HepG2 (cell line): Measurements from ENCODE around the gene IGF2BP3. TPM values are rescaled to one million over a fixed set of nuclear protein-coding genes. Genes with fewer than 3 reads are reported as not detected.
A peak's percentile ranks its signal among the peaks of the same experiment; 100 is the strongest.

ENCODE experiments used
- DNMT3B ChIP-seq: conservative IDR thresholded peaks from 2 replicates; pipeline ENCODE4 v1.6.1; 2016; ENCODE audit warnings: missing biosample characterization, control low read depth
- HIVEP1 ChIP-seq: sonication (generic); formaldehyde crosslinking; IDR thresholded peaks from 2 replicates; pipeline ENCODE4 v1.4.0; 2020; ENCODE audit warnings: mild to moderate bottlenecking, missing genetic modification reagents
- MBNL3 ChIP-seq: fragments of 250-450 bp; sonication (Bioruptor Pico); conservative IDR thresholded peaks from 2 replicates; pipeline ENCODE4 v1.8.0; 2022; ENCODE audit warnings: mild to moderate bottlenecking, inconsistent platforms
- MIER3 ChIP-seq: IDR thresholded peaks from 2 replicates; pipeline ENCODE4 v1.6.1; 2016; ENCODE audit warnings: missing compliant biosample characterization, borderline replicate concordance
- NAIF1 ChIP-seq: sonication (generic); formaldehyde crosslinking; IDR thresholded peaks from 2 replicates; pipeline ENCODE4 v1.5.0; 2020; ENCODE audit warnings: mild to moderate bottlenecking, missing genetic modification reagents, borderline replicate concordance
- PCBP2 ChIP-seq: fragments of 200-400 bp; formaldehyde crosslinking; optimal IDR thresholded peaks from 2 replicates; pipeline ENCODE3; 2018; ENCODE audit warnings: low read length, low read depth; ENCODE audit not compliant: poor library complexity, severe bottlenecking
- POLR2A ChIP-seq, 2 experiments: IDR thresholded peaks; 2 replicates each; pipeline ENCODE4 v1.6.1; 2011; ENCODE audit warnings: low read depth in 2 of 2, low read length in 2 of 2, mild to moderate bottlenecking in 1 of 2, moderate library complexity in 1 of 2; ENCODE audit not compliant: insufficient read depth in 1 of 2
- RBAK ChIP-seq: sonication (generic); formaldehyde crosslinking; IDR thresholded peaks from 2 replicates; pipeline ENCODE4 v1.5.1; 2020; ENCODE audit warnings: mild to moderate bottlenecking, missing genetic modification reagents
- RFX3 ChIP-seq: IDR thresholded peaks from 2 replicates; pipeline ENCODE4 v1.6.1; 2016; ENCODE audit warnings: missing biosample characterization, missing genetic modification reagents
- RFXAP ChIP-seq: sonication (generic); formaldehyde crosslinking; IDR thresholded peaks from 2 replicates; pipeline ENCODE4 v1.4.0; 2020; ENCODE audit warnings: missing genetic modification reagents, borderline replicate concordance
- TBP ChIP-seq: sonication (generic); formaldehyde crosslinking; IDR thresholded peaks from 2 replicates; pipeline ENCODE4 v1.5.0; 2020; ENCODE audit warnings: missing genetic modification reagents
- TMF1 ChIP-seq: sonication (generic); formaldehyde crosslinking; IDR thresholded peaks from 2 replicates; pipeline ENCODE4 v1.8.1; 2022; ENCODE audit warnings: low read depth, missing genetic modification reagents
- ZBTB3 ChIP-seq: sonication (generic); formaldehyde crosslinking; IDR thresholded peaks from 2 replicates; pipeline ENCODE4 v1.4.0; 2020; ENCODE audit warnings: low read depth, mild to moderate bottlenecking, moderate library complexity, missing genetic modification reagents, borderline replicate concordance
- ZFP37 ChIP-seq: sonication (generic); formaldehyde crosslinking; IDR thresholded peaks from 2 replicates; pipeline ENCODE4 v1.4.0; 2020; ENCODE audit warnings: missing genetic modification reagents, borderline replicate concordance
- ZNF205 ChIP-seq: IDR thresholded peaks from 2 replicates; pipeline ENCODE4 v1.6.1; 2018; ENCODE audit warnings: missing biosample characterization, missing genetic modification reagents
- ZNF317 ChIP-seq: sonication (generic); formaldehyde crosslinking; IDR thresholded peaks from 2 replicates; pipeline ENCODE4 v1.5.0; 2020; ENCODE audit warnings: mild to moderate bottlenecking, missing genetic modification reagents
- ZNF607 ChIP-seq: sonication (generic); formaldehyde crosslinking; IDR thresholded peaks from 2 replicates; pipeline ENCODE4 v1.5.1; 2020; ENCODE audit warnings: missing genetic modification reagents, mild to moderate bottlenecking, borderline replicate concordance
- ZNF674 ChIP-seq: sonication (generic); formaldehyde crosslinking; IDR thresholded peaks from 2 replicates; pipeline ENCODE4 v1.5.0; 2020; ENCODE audit warnings: low read depth, mild to moderate bottlenecking, missing genetic modification reagents
- polyA plus RNA-seq, 8 experiments: library from polyadenylated mRNA; depleted of rRNA in 3 of 8; stranded (reverse) in 7 of 8; unstranded in 1 of 8; fragments of >200 nt; fragmentation: Illumina TruSeq in 4 of 8; extraction: Trizol in 4 of 8; gene quantifications; 2 replicates each; pipeline versions ENCODE4 v1.2.1 to v1.2.3, GENCODE V29; 2011 to 2016; ENCODE audit warnings: low read depth in 4 of 8, missing spikeins in 1 of 8, mixed read lengths in 1 of 8; ENCODE audit not compliant: insufficient read depth in 1 of 8
- total RNA-seq, 5 experiments: library from RNA; depleted of rRNA; stranded (reverse); fragments of >200 nt; fragmentation: Illumina TruSeq; extraction: Trizol; gene quantifications; 2 replicates each; pipeline ENCODE4 v1.2.3, GENCODE V29; 2016; ENCODE audit warnings: low read depth in 1 of 5
- TF ChIP-seq, protein P1 (sequence below): sonication (generic); formaldehyde crosslinking; IDR thresholded peaks from 2 replicates; pipeline ENCODE4 v1.9.0; 2021; ENCODE audit warnings: missing genetic modification reagents, borderline replicate concordance
- TF ChIP-seq, protein P2 (sequence below): sonication (generic); formaldehyde crosslinking; IDR thresholded peaks from 2 replicates; pipeline ENCODE4 v1.4.0; 2020; ENCODE audit warnings: mild to moderate bottlenecking, missing genetic modification reagents
- TF ChIP-seq, protein P3 (sequence below): sonication (generic); formaldehyde crosslinking; IDR thresholded peaks from 2 replicates; pipeline ENCODE4 v1.5.0; 2020; ENCODE audit warnings: mild to moderate bottlenecking, low read depth, missing genetic modification reagents, borderline replicate concordance
- TF ChIP-seq, protein P4 (sequence below): sonication (generic); formaldehyde crosslinking; IDR thresholded peaks from 2 replicates; pipeline ENCODE4 v1.8.0; 2022; ENCODE audit warnings: missing genetic modification reagents, mild to moderate bottlenecking, moderate library complexity, borderline replicate concordance
- TF ChIP-seq, protein P5 (sequence below): sonication (generic); formaldehyde crosslinking; IDR thresholded peaks from 2 replicates; pipeline ENCODE4 v1.5.0; 2020; ENCODE audit warnings: missing genetic modification reagents
- TF ChIP-seq, protein P6 (sequence below): sonication (generic); formaldehyde crosslinking; conservative IDR thresholded peaks from 2 replicates; pipeline ENCODE4 v1.8.1; 2023; ENCODE audit warnings: missing genetic modification reagents

The IGF2BP3 gene
- total and polyA plus RNA-seq, 2 of the 13 experiments (the other 11 are each of a cell fraction or from before 2014, with no cell fraction given) = 37.7 to 39.5 TPM

DNA sequence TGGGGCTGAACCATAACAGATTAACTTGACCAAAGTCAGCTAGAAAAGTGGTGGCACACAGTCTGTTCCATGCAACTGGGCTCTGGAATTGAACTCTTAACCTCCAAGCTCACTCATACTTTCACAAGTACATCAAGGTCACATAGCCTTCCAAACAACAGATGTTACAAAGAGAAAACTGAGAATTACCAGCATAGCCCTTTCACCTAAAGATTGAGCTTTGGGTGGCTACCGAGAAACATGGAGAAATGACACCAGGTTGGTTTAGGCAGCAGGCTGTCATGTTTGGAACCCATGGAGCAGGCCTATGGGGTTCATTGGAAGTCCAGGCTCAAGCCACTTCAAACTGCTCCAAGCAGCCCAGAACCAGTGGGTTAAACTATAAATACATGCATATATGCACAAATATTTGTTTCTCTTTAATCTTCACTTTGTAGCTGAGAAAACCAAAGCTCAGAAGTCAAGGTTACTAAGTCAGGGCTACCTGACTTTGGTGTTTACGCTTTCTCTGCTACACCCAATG, 112.1 kb downstream of the IGF2BP3 start (continued):
- TF ChIP-seq PCBP2 (no peak), ZNF607 (CRISPR knock-in tag) (no peak), RBAK (CRISPR knock-in tag) (no peak), RFX3 (CRISPR knock-in tag) (no peak), RFXAP (no peak), POLR2A (IDR thresholded peaks at IDR 0.05; ENCODE audit: insufficient read depth in 1 of 2, low read depth in 2 of 2, low read length in 2 of 2) (no peak), TBP (CRISPR knock-in tag) (no peak), ZBTB3 (CRISPR knock-in tag) (no peak), NAIF1 (CRISPR knock-in tag) (no peak), ZNF205 (CRISPR knock-in tag) (no peak), ZNF317 (CRISPR knock-in tag) (no peak), DNMT3B (CRISPR knock-in tag) (no peak), ZNF674 (CRISPR knock-in tag) (no peak), HIVEP1 (CRISPR knock-in tag) (no peak), MIER3 (CRISPR knock-in tag) (no peak), MBNL3 (CRISPR knock-in tag) (no peak), TMF1 (CRISPR knock-in tag) (0 out of 2 replicates have a peak, but pooled peaks have one; percentile 53), ZFP37 (CRISPR knock-in tag) (no peak)
- TF ChIP-seq, protein P1, sequence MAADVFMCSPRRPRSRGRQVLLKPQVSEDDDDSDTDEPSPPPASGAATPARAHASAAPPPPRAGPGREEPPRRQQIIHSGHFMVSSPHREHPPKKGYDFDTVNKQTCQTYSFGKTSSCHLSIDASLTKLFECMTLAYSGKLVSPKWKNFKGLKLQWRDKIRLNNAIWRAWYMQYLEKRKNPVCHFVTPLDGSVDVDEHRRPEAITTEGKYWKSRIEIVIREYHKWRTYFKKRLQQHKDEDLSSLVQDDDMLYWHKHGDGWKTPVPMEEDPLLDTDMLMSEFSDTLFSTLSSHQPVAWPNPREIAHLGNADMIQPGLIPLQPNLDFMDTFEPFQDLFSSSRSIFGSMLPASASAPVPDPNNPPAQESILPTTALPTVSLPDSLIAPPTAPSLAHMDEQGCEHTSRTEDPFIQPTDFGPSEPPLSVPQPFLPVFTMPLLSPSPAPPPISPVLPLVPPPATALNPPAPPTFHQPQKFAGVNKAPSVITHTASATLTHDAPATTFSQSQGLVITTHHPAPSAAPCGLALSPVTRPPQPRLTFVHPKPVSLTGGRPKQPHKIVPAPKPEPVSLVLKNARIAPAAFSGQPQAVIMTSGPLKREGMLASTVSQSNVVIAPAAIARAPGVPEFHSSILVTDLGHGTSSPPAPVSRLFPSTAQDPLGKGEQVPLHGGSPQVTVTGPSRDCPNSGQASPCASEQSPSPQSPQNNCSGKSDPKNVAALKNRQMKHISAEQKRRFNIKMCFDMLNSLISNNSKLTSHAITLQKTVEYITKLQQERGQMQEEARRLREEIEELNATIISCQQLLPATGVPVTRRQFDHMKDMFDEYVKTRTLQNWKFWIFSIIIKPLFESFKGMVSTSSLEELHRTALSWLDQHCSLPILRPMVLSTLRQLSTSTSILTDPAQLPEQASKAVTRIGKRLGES (CRISPR knock-in tag) = no peak
- TF ChIP-seq, protein P2, sequence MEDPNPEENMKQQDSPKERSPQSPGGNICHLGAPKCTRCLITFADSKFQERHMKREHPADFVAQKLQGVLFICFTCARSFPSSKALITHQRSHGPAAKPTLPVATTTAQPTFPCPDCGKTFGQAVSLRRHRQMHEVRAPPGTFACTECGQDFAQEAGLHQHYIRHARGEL = no peak
- TF ChIP-seq, protein P3, sequence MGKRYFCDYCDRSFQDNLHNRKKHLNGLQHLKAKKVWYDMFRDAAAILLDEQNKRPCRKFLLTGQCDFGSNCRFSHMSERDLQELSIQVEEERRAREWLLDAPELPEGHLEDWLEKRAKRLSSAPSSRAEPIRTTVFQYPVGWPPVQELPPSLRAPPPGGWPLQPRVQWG (CRISPR knock-in tag) = no peak
- TF ChIP-seq, protein P4, sequence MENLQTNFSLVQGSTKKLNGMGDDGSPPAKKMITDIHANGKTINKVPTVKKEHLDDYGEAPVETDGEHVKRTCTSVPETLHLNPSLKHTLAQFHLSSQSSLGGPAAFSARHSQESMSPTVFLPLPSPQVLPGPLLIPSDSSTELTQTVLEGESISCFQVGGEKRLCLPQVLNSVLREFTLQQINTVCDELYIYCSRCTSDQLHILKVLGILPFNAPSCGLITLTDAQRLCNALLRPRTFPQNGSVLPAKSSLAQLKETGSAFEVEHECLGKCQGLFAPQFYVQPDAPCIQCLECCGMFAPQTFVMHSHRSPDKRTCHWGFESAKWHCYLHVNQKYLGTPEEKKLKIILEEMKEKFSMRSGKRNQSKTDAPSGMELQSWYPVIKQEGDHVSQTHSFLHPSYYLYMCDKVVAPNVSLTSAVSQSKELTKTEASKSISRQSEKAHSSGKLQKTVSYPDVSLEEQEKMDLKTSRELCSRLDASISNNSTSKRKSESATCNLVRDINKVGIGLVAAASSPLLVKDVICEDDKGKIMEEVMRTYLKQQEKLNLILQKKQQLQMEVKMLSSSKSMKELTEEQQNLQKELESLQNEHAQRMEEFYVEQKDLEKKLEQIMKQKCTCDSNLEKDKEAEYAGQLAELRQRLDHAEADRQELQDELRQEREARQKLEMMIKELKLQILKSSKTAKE (CRISPR knock-in tag) = no peak
- TF ChIP-seq, protein P5, sequence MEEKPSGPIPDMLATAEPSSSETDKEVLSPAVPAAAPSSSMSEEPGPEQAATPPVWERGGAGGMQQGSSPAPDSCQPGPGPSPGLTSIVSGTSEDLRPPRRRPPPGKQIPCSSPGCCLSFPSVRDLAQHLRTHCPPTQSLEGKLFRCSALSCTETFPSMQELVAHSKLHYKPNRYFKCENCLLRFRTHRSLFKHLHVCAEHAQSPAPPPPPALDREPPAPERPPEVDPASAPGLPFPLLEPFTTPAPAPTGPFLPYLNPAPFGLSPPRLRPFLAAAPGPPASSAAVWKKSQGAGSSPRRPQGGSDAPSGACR (CRISPR knock-in tag) = no peak; the same call in 1 of the 2 replicates
- TF ChIP-seq, protein P6, sequence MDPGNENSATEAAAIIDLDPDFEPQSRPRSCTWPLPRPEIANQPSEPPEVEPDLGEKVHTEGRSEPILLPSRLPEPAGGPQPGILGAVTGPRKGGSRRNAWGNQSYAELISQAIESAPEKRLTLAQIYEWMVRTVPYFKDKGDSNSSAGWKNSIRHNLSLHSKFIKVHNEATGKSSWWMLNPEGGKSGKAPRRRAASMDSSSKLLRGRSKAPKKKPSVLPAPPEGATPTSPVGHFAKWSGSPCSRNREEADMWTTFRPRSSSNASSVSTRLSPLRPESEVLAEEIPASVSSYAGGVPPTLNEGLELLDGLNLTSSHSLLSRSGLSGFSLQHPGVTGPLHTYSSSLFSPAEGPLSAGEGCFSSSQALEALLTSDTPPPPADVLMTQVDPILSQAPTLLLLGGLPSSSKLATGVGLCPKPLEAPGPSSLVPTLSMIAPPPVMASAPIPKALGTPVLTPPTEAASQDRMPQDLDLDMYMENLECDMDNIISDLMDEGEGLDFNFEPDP = no peak
